ENCODE data around the gene LRTM2.

GRCh38 chr12:1782215-1782614 lies 38.1 kb upstream of the LRTM2 start:
- no peak for TF ChIP-seq POLR2AphosphoS5 (IDR thresholded peaks at IDR 0.05; ENCODE audit: low read depth, low read length)
- no peak for TF ChIP-seq POLR2A (IDR thresholded peaks at IDR 0.05; ENCODE audit: low read depth, low read length)
- no peak for TF ChIP-seq SPI1 (IDR thresholded peaks at IDR 0.05; ENCODE audit: low read depth, low read length)
